CD4-positive, alpha-beta T cell (primary cell): ENCODE data around the gene PCDHB11. TPM values are rescaled to one million over a fixed set of nuclear protein-coding genes. Genes with fewer than 3 reads are reported as not detected.
A peak's percentile ranks its signal among the peaks of the same experiment; 100 is the strongest.
"Not testable (repeated sequence)": the region's sequence is repeated elsewhere in the genome, so short reads cannot be mapped to it uniquely, and the experiment has no call there.

ENCODE experiments used
- ATAC-seq: fragments of 200-7000 bp; cut with Tn5 transposase; one replicate; pipeline ENCODE4 v1.10.0; 2022; ENCODE audit warnings: mild to moderate bottlenecking; ENCODE audit not compliant: poor library complexity
- CTCF ChIA-PET: fragments of 350-600 bp; sonication (Branson Sonifier 250); formaldehyde crosslinking; loops from one replicate; lab custom pipeline; 2021; ENCODE audit warnings: antibody characterized with exemption, inconsistent platforms; lab: Charles Lee
- POLR2A ChIA-PET: fragments of 350-600 bp; sonication (Branson Sonifier 250); formaldehyde crosslinking; loops from one replicate; lab custom pipeline; 2021; ENCODE audit warnings: antibody characterized with exemption, inconsistent platforms; lab: Charles Lee
- DNase-seq, 14 experiments: peaks; one replicate each; pipeline ENCODE4 v3.0.0-alpha.2; 2013 to 2020; ENCODE audit warnings: mixed read lengths in 2 of 14
- H3K27ac ChIP-seq, 2 donors: one replicate each; pipeline versions ENCODE4 v1.5.1 to v1.7.0; 2013; ENCODE audit warnings: low read length in 2 of 2, low read depth in 1 of 2, mild to moderate bottlenecking in 1 of 2
- H3K27me3 ChIP-seq, 2 experiments: 1 replicate in 1 of 2; 2 replicates in 1 of 2; pipeline versions ENCODE4 v1.6.1 to v1.7.0; 2013; ENCODE audit warnings: low read length in 2 of 2, control low read depth in 1 of 2, mild to moderate bottlenecking in 1 of 2, moderate library complexity in 1 of 2; ENCODE audit not compliant: insufficient read depth in 2 of 2, control insufficient read depth in 1 of 2
- H3K36me3 ChIP-seq: one replicate; pipeline ENCODE4 v1.6.1; 2013; ENCODE audit warnings: low read length, control low read depth; ENCODE audit not compliant: insufficient read depth
- H3K4me1 ChIP-seq: one replicate; pipeline ENCODE4 v1.6.1; 2013; ENCODE audit warnings: low read length, control low read depth; ENCODE audit not compliant: insufficient read depth
- H3K4me3 ChIP-seq: one replicate; pipeline ENCODE4 v1.5.1; 2013; ENCODE audit warnings: mild to moderate bottlenecking, low read length, moderate library complexity
- H3K9me3 ChIP-seq, 2 experiments: 1 replicate in 1 of 2; 2 replicates in 1 of 2; pipeline versions ENCODE4 v1.6.1 to v1.7.0; 2013; ENCODE audit warnings: low read length in 2 of 2, mild to moderate bottlenecking in 2 of 2, control low read depth in 1 of 2, moderate library complexity in 1 of 2; ENCODE audit not compliant: control insufficient read depth in 1 of 2, insufficient read depth in 1 of 2
- H3K27ac Mint-ChIP-seq: one replicate; pipeline ENCODE4 v1.8.0; 2020; ENCODE audit warnings: mixed read lengths
- H3K27me3 Mint-ChIP-seq: one replicate; pipeline ENCODE4 v1.8.0; 2021; ENCODE audit warnings: mixed read lengths
- H3K36me3 Mint-ChIP-seq: one replicate; pipeline ENCODE4 v1.8.0; 2021; ENCODE audit warnings: low read depth, mixed read lengths
- H3K4me1 Mint-ChIP-seq: one replicate; pipeline ENCODE4 v1.8.0; 2021; ENCODE audit warnings: low read depth, mixed read lengths
- H3K4me3 Mint-ChIP-seq: one replicate; pipeline ENCODE4 v1.8.0; 2020; ENCODE audit warnings: mild to moderate bottlenecking, mixed read lengths
- H3K9me3 Mint-ChIP-seq: one replicate; pipeline ENCODE4 v1.8.0; 2020; ENCODE audit warnings: mixed read lengths
- CTCF ChIP-seq: fragments of 200-600 bp; IDR thresholded peaks from one replicate; pipeline ENCODE4 v1.8.0; 2022; ENCODE audit warnings: antibody characterized with exemption, mild to moderate bottlenecking
- intact Hi-C, 2 experiments: fragments of 100-400 bp; cut with DNase I in 1 of 2; cut with micrococcal nuclease in 1 of 2; formaldehyde crosslinking; loops; one replicate each; pipeline versions ENCODE4 v1.15.1 to v1.9.0; 2023 to 2025; cut with DNase I, micrococcal nuclease
- total RNA-seq, 174 experiments: library from RNA in 2 of 174; stranded (reverse) in 2 of 174; gene quantifications; one replicate each; pipeline ENCODE4 v1.2.3 and lab custom pipeline; 2021 to 2026

PCDHB11 gene
- total RNA-seq, 2 experiments from 2014 or later, result not detected

- Histone ChIP-seq H3K27me3 (peaks cover 11 to 28% of the 10 kb centered on the region in 2 experiments), H3K4me1 (peaks cover 4% of the 10 kb centered on the region), H3K36me3 (no peaks in the 10 kb centered on the region), H3K27ac (no peak within 1 kb of the TSS), H3K4me3 (no peak within 1 kb of the TSS), H3K9me3 (peaks cover 17 to 25% of the 10 kb centered on the region in 2 experiments)
- peaks cover 83% of the 10 kb centered on the region for H3K27me3 Mint-ChIP-seq
- DNase-seq, result peak in 5 of 14 experiments; percentile 7 to 53 (median 44)
- peaks cover 6% of the 10 kb centered on the region for H3K4me1 Mint-ChIP-seq
- peak within 1 kb of the TSS; percentile 59 for H3K4me3 Mint-ChIP-seq
- no peak for ATAC-seq
- TF ChIP-seq CTCF, result peak; percentile 21
- intact Hi-C loops, result no loop called here
- no peak within 1 kb of the TSS for H3K27ac Mint-ChIP-seq
- ChIA-PET POLR2A (no interaction called here), CTCF (interaction anchor here (1.6 kb wide), 1 partner anchor 10 kb away, joined by 3 read pairs; no protein-coding TSS in a partner anchor)
- H3K9me3 Mint-ChIP-seq, result peaks cover 13% of the 10 kb centered on the region
- H3K36me3 Mint-ChIP-seq, result peaks cover 18% of the 10 kb centered on the region
Observed at GRCh38 chr5:141186897-141187512, 12.4 kb upstream of the PCDHB11 start, which contains the start of gene PCDHB9. Gene PCDHB9, plus strand, starts transcription at chr5:141187161. Its CDS starts 158 bp downstream, at chr5:141187319.

GRCh38 chr5:141188682-141189081 lies 10.7 kb upstream of the PCDHB11 start:
- H3K9me3 Mint-ChIP-seq, intact Hi-C loops, H3K27ac Mint-ChIP-seq, H3K4me1 Mint-ChIP-seq, H3K36me3 ChIP-seq, H3K27ac ChIP-seq, H3K4me3 Mint-ChIP-seq, ATAC-seq, H3K4me1 ChIP-seq, H3K4me3 ChIP-seq, POLR2A ChIA-PET, DNase-seq, CTCF ChIA-PET: not testable (repeated sequence)
- peaks cover 22% of the 10 kb centered on the region for H3K36me3 Mint-ChIP-seq
- peaks cover 83% of the 10 kb centered on the region for H3K27me3 Mint-ChIP-seq
- Histone ChIP-seq H3K27me3 (peaks cover 10 to 13% of the 10 kb centered on the region in 2 experiments), H3K9me3 (peaks cover 4 to 24% of the 10 kb centered on the region in 2 experiments)

GRCh38 chr5:141189131-141189530 lies 10.3 kb upstream of the PCDHB11 start:
- H3K4me3 Mint-ChIP-seq, H3K27ac ChIP-seq, intact Hi-C loops, DNase-seq, POLR2A ChIA-PET, H3K4me1 ChIP-seq, H3K4me3 ChIP-seq, H3K9me3 Mint-ChIP-seq, ATAC-seq, CTCF ChIA-PET, H3K36me3 ChIP-seq, H3K4me1 Mint-ChIP-seq, H3K27ac Mint-ChIP-seq: not testable (repeated sequence)
- peaks cover 82% of the 10 kb centered on the region for H3K27me3 Mint-ChIP-seq
- Histone ChIP-seq H3K27me3 (peaks cover 10 to 13% of the 10 kb centered on the region in 2 experiments), H3K9me3 (peaks cover 4 to 22% of the 10 kb centered on the region in 2 experiments)
- peaks cover 22% of the 10 kb centered on the region for H3K36me3 Mint-ChIP-seq

GRCh38 chr5:141192110-141192725 lies 7.2 kb upstream of the PCDHB11 start, which contains the start of gene PCDHB10:
Gene PCDHB10, plus strand, starts transcription at chr5:141192353. Its CDS starts 200 bp downstream, at chr5:141192553.
- Histone ChIP-seq H3K27me3 (peaks cover 13 to 14% of the 10 kb centered on the region in 2 experiments), H3K36me3 (no peaks in the 10 kb centered on the region), H3K9me3 (peaks cover 20 to 22% of the 10 kb centered on the region in 2 experiments), H3K4me1 (no peaks in the 10 kb centered on the region), H3K4me3 (no peak within 1 kb of the TSS), H3K27ac (no peak within 1 kb of the TSS)
- H3K27me3 Mint-ChIP-seq, result peaks cover 74% of the 10 kb centered on the region
- H3K27ac Mint-ChIP-seq, result no peak within 1 kb of the TSS
- H3K4me3 Mint-ChIP-seq, result no peak within 1 kb of the TSS
- ChIA-PET POLR2A (no interaction called here), CTCF (no interaction called here)
- peaks cover 7% of the 10 kb centered on the region for H3K9me3 Mint-ChIP-seq
- peaks cover under 1% of the 10 kb centered on the region for H3K4me1 Mint-ChIP-seq
- ATAC-seq (no peak), DNase-seq (peak in 3 of 14 experiments; percentile 19 to 25 (median 25))
- TF ChIP-seq CTCF, result peak; percentile 23
- peaks cover 11% of the 10 kb centered on the region for H3K36me3 Mint-ChIP-seq
- intact Hi-C loops, result loop anchor here in 1 of 2 experiments (10.0 kb wide), 1 partner anchor 363 kb away; no protein-coding TSS in a partner anchor

GRCh38 chr5:141194332-141194731 lies 5.1 kb upstream of the PCDHB11 start:
- ATAC-seq, H3K27ac ChIP-seq, POLR2A ChIA-PET, CTCF ChIA-PET, H3K36me3 ChIP-seq, DNase-seq, H3K4me1 Mint-ChIP-seq, H3K4me3 Mint-ChIP-seq, H3K4me1 ChIP-seq, H3K4me3 ChIP-seq, H3K27ac Mint-ChIP-seq: not testable (repeated sequence)
- H3K9me3 Mint-ChIP-seq, result peaks cover 12% of the 10 kb centered on the region
- Histone ChIP-seq H3K27me3 (peaks cover 14 to 21% of the 10 kb centered on the region in 2 experiments), H3K9me3 (peaks cover 11 to 29% of the 10 kb centered on the region in 2 experiments)
- intact Hi-C loops, result loop anchor here in 1 of 2 experiments (10.0 kb wide), 1 partner anchor 360 kb away; no protein-coding TSS in a partner anchor
- H3K36me3 Mint-ChIP-seq, result peaks cover 11% of the 10 kb centered on the region
- H3K27me3 Mint-ChIP-seq, result peaks cover 80% of the 10 kb centered on the region
